ENCODE results near the gene IL16.
"Not testable (repeated sequence)": the region's sequence is repeated elsewhere in the genome, so short reads cannot be mapped to it uniquely, and the experiment has no call there.

The IL16 gene

GRCh38 chr15:81196576-81197254 is at the start of gene IL16:
TSS of gene IL16 (plus strand) at chr15:81196879. CDS start at chr15:81225400, 28,521 bp downstream.
- DNase-seq = no peak

DNA sequence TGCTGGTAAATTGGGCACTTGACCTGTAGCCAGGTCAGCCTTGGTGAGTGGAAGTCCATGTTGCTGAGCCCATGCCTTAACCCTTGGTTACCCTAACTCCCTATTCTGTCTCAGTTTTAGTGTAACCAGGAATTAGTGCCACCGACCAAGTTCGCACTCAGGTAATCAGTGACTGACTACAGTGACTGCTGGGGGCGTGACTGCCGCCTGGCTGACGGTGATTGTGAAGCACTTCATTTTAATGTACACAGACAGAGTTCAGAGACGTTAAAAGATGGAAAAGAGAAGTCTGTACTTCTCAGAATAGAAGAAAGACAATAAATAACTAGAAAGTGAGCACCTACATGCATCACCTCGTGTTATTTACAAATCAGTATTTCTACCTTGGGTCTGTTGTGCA is 45.3 kb upstream of the IL16 start:
- DNase-seq = no peak

DNA sequence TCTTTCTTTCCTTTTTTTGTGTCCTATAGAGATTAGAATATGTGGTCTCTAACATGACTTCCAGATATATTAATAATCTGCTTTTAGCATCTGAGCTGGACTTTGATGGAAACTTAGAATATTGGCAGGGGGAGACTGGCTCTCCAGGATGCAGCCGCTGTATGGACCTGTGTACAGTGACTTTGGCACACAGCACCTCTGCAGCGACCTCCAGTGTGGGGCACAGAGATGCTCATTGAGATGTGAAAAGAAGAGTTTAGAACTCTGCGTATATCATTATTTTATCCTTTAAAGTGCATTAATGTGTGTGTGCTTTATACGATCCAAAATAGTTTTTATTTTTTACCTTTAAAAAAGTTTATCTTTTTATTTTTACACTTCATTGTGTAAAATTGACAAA is 44.3 kb upstream of the IL16 start:
- DNase-seq = no peak

DNA sequence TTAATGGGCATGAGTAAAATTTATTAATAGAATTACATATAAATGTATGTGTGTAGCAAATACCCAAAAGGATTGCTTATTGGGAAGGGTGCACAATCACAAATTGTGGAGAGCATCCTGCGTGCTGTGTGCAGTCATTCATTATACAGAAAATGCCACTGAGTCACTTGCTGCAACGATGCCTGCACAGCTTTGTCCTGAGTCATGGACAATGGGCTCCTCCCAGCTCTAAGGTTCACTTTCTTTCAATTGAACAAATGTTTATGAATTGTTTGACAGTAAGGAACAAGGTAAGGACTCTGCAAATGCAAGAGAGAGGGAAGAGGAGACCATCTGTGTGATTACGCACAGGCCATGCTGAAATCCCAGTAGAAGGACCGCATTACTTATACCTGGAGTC is 43.9 kb upstream of the IL16 start:
- no peak for DNase-seq

GRCh38 chr15:81155375-81156218 is 41.1 kb upstream of the IL16 start:
- peak; percentile 74 for DNase-seq

DNA sequence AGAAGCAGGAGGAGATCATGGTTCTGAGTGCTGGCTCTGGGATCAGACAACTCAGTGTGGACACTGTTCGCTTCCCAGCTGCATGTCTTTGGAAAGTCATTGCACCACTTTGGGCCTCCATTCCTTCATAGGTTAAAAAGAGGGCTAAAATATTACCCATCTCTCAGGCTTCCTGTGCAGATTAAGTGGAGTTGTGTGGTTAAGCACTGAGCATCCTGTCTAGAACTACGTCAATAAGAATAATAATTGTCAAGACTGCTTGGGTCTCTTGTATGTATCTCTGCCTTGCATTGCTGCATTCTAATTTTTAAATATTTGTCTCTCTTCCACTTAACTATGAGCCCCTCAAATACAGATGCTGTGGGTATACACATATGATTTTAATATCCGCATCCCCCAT is 40.4 kb upstream of the IL16 start:
- DNase-seq = no peak

DNA sequence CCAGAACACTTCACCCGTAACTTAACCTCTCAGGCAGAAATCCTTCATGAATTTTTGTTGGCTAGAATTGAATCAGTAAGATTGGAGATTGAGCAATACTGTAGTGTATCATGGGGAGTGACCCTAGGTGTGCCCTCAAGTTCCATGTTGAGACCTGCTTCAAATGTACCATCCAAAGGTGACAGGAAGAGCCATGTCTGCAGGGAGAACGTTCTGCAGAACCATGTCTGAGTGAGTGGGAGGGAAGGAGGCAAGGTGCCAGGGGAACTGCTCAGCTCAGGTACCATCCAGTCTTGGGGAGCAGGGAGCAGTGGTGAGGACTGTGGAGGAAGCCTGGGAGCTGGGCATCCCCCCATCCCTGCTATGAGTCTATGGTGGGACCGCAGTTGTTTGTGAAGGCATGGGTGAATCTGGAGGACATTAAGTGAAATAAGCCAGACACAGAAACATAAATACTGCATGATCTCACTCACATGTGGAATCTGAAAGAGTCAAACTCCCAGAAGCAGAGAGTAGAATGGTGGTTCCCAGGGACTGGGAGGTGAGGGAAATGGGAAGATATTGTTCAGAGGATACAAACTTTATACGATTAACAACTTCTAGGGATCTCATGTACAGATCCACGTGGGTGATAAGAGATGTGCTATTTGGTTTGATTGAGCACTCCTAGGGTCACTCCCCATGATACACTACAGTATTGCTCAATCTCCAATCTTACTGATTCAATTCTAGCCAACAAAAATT is 39.3 kb upstream of the IL16 start:
- DNase-seq = peak; percentile 43

DNA sequence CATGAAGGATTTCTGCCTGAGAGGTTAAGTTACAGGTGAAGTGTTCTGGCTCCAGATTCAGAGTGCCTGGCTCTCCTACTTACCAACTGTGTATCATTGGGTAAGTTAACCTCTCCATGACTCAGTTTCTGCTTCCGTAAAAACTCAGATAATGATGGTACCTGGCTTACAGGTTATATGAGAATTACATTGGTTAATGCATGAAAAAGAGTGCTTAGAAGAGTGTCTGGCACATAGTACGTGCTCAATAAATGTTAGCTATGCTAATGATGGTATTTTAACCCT is 38.8 kb upstream of the IL16 start:
- no peak for DNase-seq

DNA sequence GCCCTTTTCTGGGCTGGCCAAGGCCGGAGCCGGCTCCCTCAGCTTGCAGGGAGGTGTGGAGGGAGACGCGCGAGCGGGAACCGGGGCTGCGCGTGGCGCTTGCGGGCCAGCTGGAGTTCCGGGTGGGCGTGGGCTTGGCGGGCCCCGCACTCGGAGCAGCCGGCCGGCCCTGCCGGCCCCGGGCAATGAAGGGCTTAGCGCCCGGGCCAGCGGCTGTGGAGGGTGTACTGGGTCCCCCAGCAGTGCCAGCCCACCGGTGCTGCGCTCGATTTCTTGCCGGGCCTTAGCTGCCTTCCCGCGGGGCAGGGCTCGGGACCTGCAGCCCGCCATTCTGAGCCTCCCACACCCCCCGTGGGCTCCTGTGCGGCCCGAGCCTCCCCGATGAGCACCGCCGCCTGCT is 38.1 kb upstream of the IL16 start:
- DNase-seq = not testable (repeated sequence)

DNA sequence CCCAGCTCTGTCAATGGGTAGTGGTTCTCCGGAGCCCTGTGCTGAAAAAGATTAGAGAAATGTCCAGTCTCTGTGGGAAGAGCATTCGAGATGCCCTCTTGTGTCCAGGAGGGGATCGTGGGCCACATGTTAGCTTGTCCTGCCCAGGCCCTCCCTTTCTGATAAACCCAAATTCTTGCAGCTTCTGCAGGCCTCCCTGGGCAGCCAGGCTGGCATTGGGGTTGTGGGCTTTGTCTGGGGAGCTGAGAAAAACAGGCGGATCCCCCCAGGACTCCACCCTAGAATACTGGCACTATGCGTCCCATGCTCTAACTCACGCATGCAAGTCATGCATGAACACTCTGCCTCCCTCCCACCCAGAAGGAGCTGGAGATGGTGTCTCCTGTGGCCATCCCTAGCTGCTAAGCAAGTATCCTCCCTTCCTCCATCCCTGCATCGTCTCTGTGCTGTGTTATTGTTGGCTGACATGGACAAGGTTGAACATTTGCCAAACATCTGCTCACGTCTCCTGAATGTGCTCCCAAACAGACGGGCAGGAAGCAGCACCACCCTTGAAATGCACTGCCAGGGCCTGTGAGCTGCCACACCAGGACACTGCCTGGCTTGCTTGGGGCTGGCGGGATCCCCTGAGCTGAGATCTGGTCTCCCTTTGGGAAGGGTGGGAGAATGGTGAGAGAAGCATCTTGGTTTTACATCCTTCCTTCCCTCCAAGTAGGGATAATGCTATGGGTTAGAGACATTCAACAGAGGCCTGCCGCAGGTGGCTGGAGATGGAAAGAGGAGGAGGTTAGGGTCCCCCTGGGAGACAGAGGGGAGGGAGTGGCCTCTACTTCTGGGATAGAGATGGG is 36.1 kb upstream of the IL16 start:
- peak; percentile 93 for DNase-seq

- no peak for DNase-seq
These were observed 35.5 kb upstream of the IL16 start for GRCh38 chr15:81161160-81161673.

DNA sequence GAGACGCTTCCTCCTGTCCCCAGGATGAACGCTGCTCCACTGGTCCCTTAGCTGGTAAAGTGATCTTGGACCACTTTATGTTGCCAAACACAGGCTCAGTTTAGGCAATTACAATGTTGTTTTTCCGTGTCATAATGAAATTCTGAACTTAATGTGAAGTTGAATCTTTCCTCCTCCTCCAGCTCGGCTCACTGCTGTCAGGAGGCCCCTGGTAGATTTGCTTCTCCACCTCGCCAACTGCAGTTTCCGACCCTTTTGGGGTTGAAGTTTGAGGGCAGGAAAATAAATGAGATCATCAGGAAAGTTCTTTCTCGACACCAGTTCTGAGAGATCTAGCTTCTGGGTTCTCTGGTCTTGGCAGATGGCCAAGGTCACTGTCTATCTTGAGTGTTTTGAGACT is 34.8 kb upstream of the IL16 start:
- DNase-seq = no peak

DNA sequence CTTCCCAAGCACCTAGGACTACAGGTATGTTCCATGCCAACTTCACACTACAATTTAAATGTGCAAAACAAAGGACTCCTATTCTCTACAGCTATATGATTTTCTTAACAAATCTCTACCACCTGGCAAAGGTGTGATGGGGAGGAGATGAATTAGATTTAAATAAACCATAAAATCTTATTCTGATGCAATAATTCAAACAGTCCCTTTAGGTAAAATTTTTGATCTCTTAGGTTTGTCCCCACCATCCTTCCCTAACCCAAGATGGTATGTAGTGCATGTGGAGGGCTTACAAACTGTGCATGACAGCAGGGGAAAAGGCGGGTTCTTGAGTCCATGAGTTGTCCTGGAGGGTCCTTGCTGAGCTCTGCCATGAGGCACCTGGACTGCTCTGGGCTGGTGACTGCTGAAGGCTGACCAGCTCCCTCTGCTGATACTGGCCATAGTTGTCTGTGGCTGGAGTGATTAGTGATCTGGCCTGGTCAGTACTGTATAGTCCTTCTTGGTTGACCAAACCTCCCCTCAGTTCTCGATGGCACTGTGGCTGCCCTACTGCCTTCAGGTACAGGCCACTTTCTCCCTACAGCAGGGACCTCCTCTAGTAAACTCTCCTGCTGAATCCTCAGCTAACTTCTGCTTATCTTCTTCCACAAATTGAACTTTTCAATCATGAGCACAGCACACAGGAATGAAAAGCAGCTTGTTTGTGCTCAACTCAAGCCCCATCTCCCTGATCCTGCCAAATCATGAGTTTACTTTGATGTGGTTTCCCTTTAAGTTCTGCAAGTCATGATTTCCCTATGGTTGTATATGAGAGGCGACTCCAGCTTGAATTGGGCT is 32.5 kb upstream of the IL16 start:
- DNase-seq = peak; percentile 93

- peak; percentile 73 for DNase-seq
These were observed 31.1 kb upstream of the IL16 start for GRCh38 chr15:81165535-81165934.

GRCh38 chr15:81166636-81167305 is 29.9 kb upstream of the IL16 start:
- peak; percentile 50 for DNase-seq

GRCh38 chr15:81168131-81168526 is 28.6 kb upstream of the IL16 start:
- DNase-seq = no peak

DNA sequence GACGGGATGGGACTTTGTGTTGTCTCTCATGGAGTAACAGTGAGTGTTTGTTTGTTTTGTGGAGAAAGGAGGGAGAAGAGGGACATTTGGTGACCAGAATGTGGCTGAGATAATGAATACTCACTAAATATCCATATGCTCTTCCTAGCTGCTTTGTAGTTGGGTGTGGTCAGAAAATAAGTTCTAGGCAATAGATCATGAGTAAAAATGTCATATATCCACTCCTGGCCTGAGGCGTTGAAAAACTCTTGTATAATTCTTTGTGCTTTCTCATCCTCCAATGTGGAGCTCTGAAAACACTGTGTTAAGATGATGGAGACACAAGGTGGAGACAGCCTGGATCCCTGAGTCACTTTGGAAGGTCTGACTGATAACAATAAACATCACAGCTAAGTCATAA is 28.0 kb upstream of the IL16 start:
- no peak for DNase-seq

DNA sequence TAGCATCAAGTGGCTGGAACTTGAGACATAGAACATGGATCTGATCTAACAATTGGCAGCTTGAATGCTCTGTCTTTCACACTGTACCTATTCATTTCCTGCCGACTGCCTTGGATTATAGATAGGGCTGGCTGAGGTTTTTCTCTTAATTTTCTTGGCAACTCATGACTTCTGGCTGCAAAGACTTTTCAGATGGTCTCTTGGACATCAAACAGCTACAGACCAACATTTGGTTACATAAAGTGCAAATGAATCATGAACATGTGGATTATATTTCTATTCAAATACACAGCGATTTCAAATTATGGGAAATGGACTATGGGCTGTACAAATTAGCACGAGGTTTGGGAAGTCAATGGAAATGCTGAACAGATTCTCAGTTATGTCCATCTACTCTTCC is 26.2 kb upstream of the IL16 start:
- peak; percentile 64 for DNase-seq

GRCh38 chr15:81171286-81171685 is 25.4 kb upstream of the IL16 start:
- DNase-seq = no peak

DNA sequence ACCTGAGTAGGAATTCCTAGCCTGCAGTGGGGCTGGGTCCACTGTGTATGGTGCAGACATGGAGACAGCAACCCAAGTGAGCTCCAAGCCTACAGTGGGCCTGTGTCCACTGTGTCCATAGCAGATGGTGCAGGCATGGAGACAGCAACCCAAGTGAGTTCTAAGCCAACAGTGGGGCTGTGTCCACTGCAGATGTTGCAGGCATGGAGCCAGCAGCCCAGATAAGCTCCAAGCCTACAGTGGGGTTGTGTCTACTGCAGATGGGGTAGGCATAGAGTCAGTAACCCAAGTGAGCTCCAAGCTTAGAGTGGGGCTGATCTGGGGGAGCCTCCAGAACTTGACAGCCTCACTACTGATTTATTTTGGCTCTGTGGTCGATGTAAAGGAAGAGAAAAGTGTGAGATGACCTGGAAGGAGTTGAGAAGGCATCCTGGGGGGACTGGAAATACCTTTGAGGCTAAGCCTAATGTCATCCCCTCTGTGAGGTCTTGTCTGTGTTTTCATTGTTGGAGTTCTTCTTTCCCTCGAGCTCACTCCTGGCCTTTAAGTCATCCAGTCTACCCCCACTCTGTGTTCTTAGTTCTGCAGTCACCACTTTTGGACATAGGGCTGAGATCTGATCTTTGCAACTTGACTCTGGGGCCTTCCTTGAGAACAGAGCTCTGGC is 22.4 kb upstream of the IL16 start:
- no peak for DNase-seq
